GM23338 (cell line): ENCODE measurements around the gene MAP4K4. TPM values are rescaled to one million over a fixed set of nuclear protein-coding genes. Genes with fewer than 3 reads are reported as not detected.

Experiments
- ATAC-seq: fragments of 200-7000 bp; cut with Tn5 transposase; 3 replicates; pipeline ENCODE4 v1.9.1; 2020
- DNase-seq: peaks from one replicate; pipeline ENCODE4 v3.0.0-alpha.2; 2015; ENCODE audit warnings: low spot score
- H2AFZ ChIP-seq: fragments of 200-600 bp; sonication (generic); 2 replicates; pipeline ENCODE4 v1.8.0; 2016; ENCODE audit warnings: antibody characterized with exemption, mild to moderate bottlenecking, moderate library complexity
- H3F3A ChIP-seq: fragments of 200-600 bp; sonication (generic); replicated peaks from 2 replicates; pipeline ENCODE4 v1.8.0; 2017; ENCODE audit warnings: antibody characterized with exemption, mixed run types, low read depth
- H3K27ac ChIP-seq: fragments of 200-600 bp; sonication (generic); 2 replicates; pipeline ENCODE4 v1.6.1; 2016; ENCODE audit warnings: low read depth
- H3K27me3 ChIP-seq: fragments of 200-600 bp; sonication (generic); 2 replicates; pipeline ENCODE4 v1.8.0; 2016; ENCODE audit warnings: mild to moderate bottlenecking, mixed run types, moderate library complexity; ENCODE audit not compliant: insufficient read depth
- H3K36me3 ChIP-seq: fragments of 200-600 bp; sonication (generic); 2 replicates; pipeline ENCODE4 v1.8.0; 2016; ENCODE audit warnings: mild to moderate bottlenecking; ENCODE audit not compliant: insufficient read depth
- H3K4me1 ChIP-seq: fragments of 200-600 bp; sonication (generic); 2 replicates; pipeline ENCODE4 v1.8.0; 2016; ENCODE audit warnings: mild to moderate bottlenecking, moderate library complexity; ENCODE audit not compliant: insufficient read depth
- H3K4me2 ChIP-seq: fragments of 200-600 bp; sonication (generic); 2 replicates; pipeline ENCODE4 v1.7.1; 2017; ENCODE audit warnings: mixed run types
- H3K4me3 ChIP-seq: fragments of 200-600 bp; sonication (generic); 2 replicates; pipeline ENCODE4 v1.6.1; 2016; ENCODE audit warnings: mixed run types
- H3K79me2 ChIP-seq: fragments of 200-600 bp; sonication (generic); replicated peaks from 2 replicates; pipeline ENCODE4 v1.8.0; 2017; ENCODE audit warnings: mild to moderate bottlenecking; ENCODE audit not compliant: insufficient read depth
- H3K9me2 ChIP-seq: fragments of 200-600 bp; sonication (generic); 2 replicates; pipeline ENCODE4 v1.8.0; 2017; ENCODE audit not compliant: insufficient read depth
- H4K20me1 ChIP-seq: fragments of 200-600 bp; sonication (generic); replicated peaks from 2 replicates; pipeline ENCODE4 v1.8.0; 2017; ENCODE audit warnings: mild to moderate bottlenecking; ENCODE audit not compliant: insufficient read depth
- H3K27ac Mint-ChIP-seq: 2 replicates; pipeline ENCODE4 v1.8.0; 2020; ENCODE audit warnings: inconsistent platforms, mild to moderate bottlenecking, moderate library complexity, mixed read lengths
- H3K27me3 Mint-ChIP-seq: 3 replicates; pipeline ENCODE4 v1.8.0; 2022; ENCODE audit warnings: low read depth, mild to moderate bottlenecking, moderate library complexity, mixed read lengths, inconsistent platforms; ENCODE audit not compliant: insufficient read depth, poor library complexity
- H3K36me3 Mint-ChIP-seq: 3 replicates; pipeline ENCODE4 v1.8.0; 2021; ENCODE audit warnings: low read depth, mild to moderate bottlenecking, inconsistent platforms, moderate library complexity, mixed read lengths
- H3K4me1 Mint-ChIP-seq: 3 replicates; pipeline ENCODE4 v1.8.0; 2020; ENCODE audit warnings: mild to moderate bottlenecking, inconsistent platforms, mixed read lengths
- H3K4me3 Mint-ChIP-seq: 3 replicates; pipeline ENCODE4 v1.8.0; 2021; ENCODE audit warnings: moderate library complexity, mild to moderate bottlenecking, inconsistent platforms, mixed read lengths
- H3K9me3 Mint-ChIP-seq: 3 replicates; pipeline ENCODE4 v1.8.0; 2020; ENCODE audit warnings: moderate library complexity, mild to moderate bottlenecking, inconsistent platforms, mixed read lengths
- CTCF ChIP-seq, 2 experiments: fragments of 200-600 bp in 1 of 2; sonication (generic) in 1 of 2; conservative IDR thresholded peaks; 2 replicates each; pipeline versions ENCODE4 v1.5.1 to v1.6.1; 2016 to 2017; ENCODE audit warnings: antibody characterized with exemption in 2 of 2, low read depth in 2 of 2, mild to moderate bottlenecking in 2 of 2, moderate library complexity in 1 of 2
- ETS1 ChIP-seq: IDR thresholded peaks from 2 replicates; pipeline ENCODE4 v1.6.1; 2016; ENCODE audit warnings: antibody characterized with exemption
- EZH2 ChIP-seq: fragments of 200-600 bp; sonication (generic); IDR thresholded peaks from one replicate; pipeline ENCODE4 v1.8.0; 2017; ENCODE audit warnings: antibody characterized with exemption, mild to moderate bottlenecking, low read depth; ENCODE audit not compliant: unreplicated experiment
- JUNB ChIP-seq: IDR thresholded peaks from one replicate; pipeline ENCODE4 v1.6.1; 2016; ENCODE audit warnings: antibody characterized with exemption; ENCODE audit not compliant: unreplicated experiment
- REST ChIP-seq: IDR thresholded peaks from one replicate; pipeline ENCODE4 v1.6.1; 2018; ENCODE audit warnings: antibody characterized with exemption; ENCODE audit not compliant: unreplicated experiment
- STAT1 ChIP-seq: IDR thresholded peaks from one replicate; pipeline ENCODE4 v1.6.1; 2016; ENCODE audit warnings: antibody characterized with exemption; ENCODE audit not compliant: unreplicated experiment
- ZNF331 ChIP-seq: fragments of 250-450 bp; sonication (Bioruptor Pico); IDR thresholded peaks from 2 replicates; pipeline ENCODE4 v1.5.0; 2020; ENCODE audit warnings: low read depth, mild to moderate bottlenecking, moderate library complexity
- ZNF462 ChIP-seq: fragments of 250-450 bp; sonication (Bioruptor Pico); IDR thresholded peaks from 2 replicates; pipeline ENCODE4 v1.5.0; 2020; ENCODE audit warnings: mild to moderate bottlenecking, moderate library complexity
- polyA plus RNA-seq: library from polyadenylated mRNA; unstranded; fragments of >200 nt; fragmentation: Nextera tagmentation; extraction: Ambion mirVana; gene quantifications from 2 replicates; pipeline ENCODE4 v1.2.1, GENCODE V29; 2016
- total RNA-seq: library from RNA; depleted of rRNA; stranded (reverse); fragments of >200 nt; shearing (Covaris generic); gene quantifications from 2 replicates; pipeline ENCODE4 v1.2.3, GENCODE V29; 2014

The MAP4K4 gene
- total and polyA plus RNA-seq, 2 experiments from 2014 or later = 34.6 to 99.2 TPM

- TF ChIP-seq REST (no peak), ZNF331 (CRISPR knock-in tag) (no peak), CTCF (conservative IDR thresholded peaks at IDR 0.05; ENCODE audit: low read depth in 2 of 2) (no peak)
These were observed 19.8 kb downstream of the MAP4K4 start (continued) for GRCh38 chr2:101717071-101717845.

- Histone ChIP-seq H3K4me2 (no peak overlapping the region), H2AFZ (no peak overlapping the region), H3K4me3 (no peak overlapping the region), H3K4me1 (peaks cover 37% of the 10 kb centered on the region), H3K36me3 (no peaks in the 10 kb centered on the region), H3F3A (no peaks in the 10 kb centered on the region), H3K9me2 (no peaks in the 10 kb centered on the region), H3K27me3 (no peaks in the 10 kb centered on the region), H4K20me1 (peaks cover 51% of the 10 kb centered on the region), H3K27ac (no peak overlapping the region), H3K79me2 (peaks cover 99% of the 10 kb centered on the region)
- no peaks in the 10 kb centered on the region; the same call in 1 of the 3 replicates for H3K9me3 Mint-ChIP-seq
- DNase-seq (no peak), ATAC-seq (no peak)
- H3K4me1 Mint-ChIP-seq = peaks cover 67% of the 10 kb centered on the region
- no peak overlapping the region for H3K27ac Mint-ChIP-seq
- H3K27me3 Mint-ChIP-seq = peaks cover 7% of the 10 kb centered on the region
- H3K36me3 Mint-ChIP-seq = peaks cover 18% of the 10 kb centered on the region; the same call in 2 of the 3 replicates
- no peak overlapping the region for H3K4me3 Mint-ChIP-seq
- TF ChIP-seq ZNF462 (CRISPR knock-in tag) (no peak), STAT1 (no peak), EZH2 (no peak), ETS1 (no peak), CTCF (conservative IDR thresholded peaks at IDR 0.05; ENCODE audit: low read depth in 2 of 2) (no peak), JUNB (no peak)
These were observed 21.0 kb downstream of the MAP4K4 start for GRCh38 chr2:101718479-101718878.
